Measurements from ENCODE around the gene CEP192.

GRCh38 chr18:12947285-12948049 is 43.7 kb upstream of the CEP192 start, which contains the start of gene SEH1L:
- no peak for TF ChIP-seq CTCF (conservative IDR thresholded peaks at IDR 0.05 in 1 of 2, IDR thresholded peaks at IDR 0.05 in 1 of 2; ENCODE audit: extremely low read depth in 1 of 2, insufficient read depth in 1 of 2, low read depth in 1 of 2, low read length in 2 of 2)
- TF ChIP-seq EZH2 (IDR thresholded peaks at IDR 0.05; ENCODE audit: borderline replicate concordance, low read length): no peak

Data from mammary epithelial cell (primary cell).